HG02943 (cell line): ENCODE measurements around the gene NPC1.

Source experiments
- ATAC-seq: cut with Tn5 transposase; IDR thresholded peaks from one replicate; pipeline ENCODE4 v1.9.1; 2021; ENCODE audit warnings: mild to moderate bottlenecking, low read depth, moderate library complexity; ENCODE audit not compliant: unreplicated experiment

The NPC1 gene

GRCh38 chr18:23552505-23552904 lies 33.8 kb downstream of the NPC1 start:
- ATAC-seq = no peak

- ATAC-seq = no peak
Measured at GRCh38 chr18:23551978-23552377, 34.3 kb downstream of the NPC1 start.

GRCh38 chr18:23550898-23551297 lies 35.4 kb downstream of the NPC1 start:
- no peak for ATAC-seq

- no peak for ATAC-seq
Measured at GRCh38 chr18:23548719-23549118, 37.6 kb downstream of the NPC1 start.

GRCh38 chr18:23548275-23548674 lies 38.0 kb downstream of the NPC1 start:
- ATAC-seq = no peak

- no peak for ATAC-seq
Measured at GRCh38 chr18:23547846-23548245, 38.5 kb downstream of the NPC1 start.

- ATAC-seq = no peak
Measured at GRCh38 chr18:23547306-23547705, 39.0 kb downstream of the NPC1 start.

- ATAC-seq = no peak
Measured at GRCh38 chr18:23545247-23545789, 41.0 kb downstream of the NPC1 start.

GRCh38 chr18:23542461-23542860 lies 43.8 kb downstream of the NPC1 start:
- no peak for ATAC-seq

GRCh38 chr18:23541349-23542093 lies 44.8 kb downstream of the NPC1 start:
- ATAC-seq = no peak

- ATAC-seq = no peak
Measured at GRCh38 chr18:23540867-23541266, 45.4 kb downstream of the NPC1 start.

GRCh38 chr18:23539911-23540525 lies 46.3 kb downstream of the NPC1 start:
- ATAC-seq = no peak

GRCh38 chr18:23539296-23539695 lies 47.0 kb downstream of the NPC1 start:
- no peak for ATAC-seq

- ATAC-seq = no peak
Measured at GRCh38 chr18:23538870-23539269, 47.4 kb downstream of the NPC1 start.

- no peak for ATAC-seq
Measured at GRCh38 chr18:23538001-23538400, 48.3 kb downstream of the NPC1 start.

- no peak for ATAC-seq
Measured at GRCh38 chr18:23537274-23537673, 49.0 kb downstream of the NPC1 start.

GRCh38 chr18:23536204-23536603 lies 50.1 kb downstream of the NPC1 start:
- no peak for ATAC-seq

- ATAC-seq = no peak
Measured at GRCh38 chr18:23534276-23534675, 52.0 kb downstream of the NPC1 start.

- ATAC-seq = no peak
Measured at GRCh38 chr18:23532848-23533247, 53.5 kb downstream of the NPC1 start.

GRCh38 chr18:23531912-23532311 lies 54.4 kb downstream of the NPC1 start:
- no peak for ATAC-seq

- no peak for ATAC-seq
Measured at GRCh38 chr18:23530195-23530594, 56.1 kb downstream of the NPC1 start.

- no peak for ATAC-seq
Measured at GRCh38 chr18:23529604-23530003, 56.7 kb downstream of the NPC1 start.
